ENCODE results near the gene ATP2C2.
"Not testable (repeated sequence)": the region's sequence is repeated elsewhere in the genome, so short reads cannot be mapped to it uniquely, and the experiment has no call there.

The ATP2C2 gene

GRCh38 chr16:84421081-84421937 lies 53.0 kb downstream of the ATP2C2 start:
- DNase-seq (ENCODE audit: low read depth) = no peak

DNA sequence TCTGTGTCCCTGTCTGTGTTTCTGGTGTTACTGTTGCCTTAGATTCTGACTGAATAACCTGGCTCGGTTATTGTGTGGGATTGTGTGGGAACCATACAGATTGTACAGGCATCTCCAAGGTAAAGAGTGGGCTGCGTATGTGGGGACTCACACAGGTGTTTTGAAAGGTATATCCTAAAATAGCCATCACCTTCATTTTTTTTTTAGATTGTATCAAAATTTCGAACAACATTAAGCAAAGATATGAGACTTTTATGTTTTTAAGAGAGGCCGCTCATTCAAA lies 53.5 kb downstream of the ATP2C2 start:
- DNase-seq (ENCODE audit: low read depth) = no peak

GRCh38 chr16:84423416-84423837 lies 55.1 kb downstream of the ATP2C2 start:
- DNase-seq (ENCODE audit: low read depth) = no peak

GRCh38 chr16:84425696-84426095 lies 57.4 kb downstream of the ATP2C2 start:
- no peak for DNase-seq (ENCODE audit: low read depth)

DNA sequence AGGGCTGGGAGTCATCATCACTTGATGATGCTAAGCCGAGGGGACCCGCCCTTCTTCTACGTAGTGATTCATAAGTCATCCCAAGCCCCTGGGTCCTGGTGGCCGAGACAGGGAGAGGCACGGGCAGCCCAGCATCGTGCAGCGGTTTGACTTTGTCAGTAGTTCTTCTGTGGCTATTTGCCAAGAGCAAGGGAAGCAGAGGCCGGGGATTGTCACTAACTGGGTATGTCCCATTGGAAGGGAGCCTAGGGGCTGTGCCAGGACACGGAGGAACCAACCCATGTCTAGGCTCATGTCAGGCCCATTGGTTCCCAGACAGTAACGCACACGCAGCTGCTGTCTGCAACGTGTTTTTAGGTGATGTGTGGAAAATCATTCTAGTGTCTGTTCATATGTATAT lies 58.5 kb downstream of the ATP2C2 start:
- no peak for DNase-seq (ENCODE audit: low read depth)

GRCh38 chr16:84427553-84427952 lies 59.2 kb downstream of the ATP2C2 start:
- no peak for DNase-seq (ENCODE audit: low read depth)

DNA sequence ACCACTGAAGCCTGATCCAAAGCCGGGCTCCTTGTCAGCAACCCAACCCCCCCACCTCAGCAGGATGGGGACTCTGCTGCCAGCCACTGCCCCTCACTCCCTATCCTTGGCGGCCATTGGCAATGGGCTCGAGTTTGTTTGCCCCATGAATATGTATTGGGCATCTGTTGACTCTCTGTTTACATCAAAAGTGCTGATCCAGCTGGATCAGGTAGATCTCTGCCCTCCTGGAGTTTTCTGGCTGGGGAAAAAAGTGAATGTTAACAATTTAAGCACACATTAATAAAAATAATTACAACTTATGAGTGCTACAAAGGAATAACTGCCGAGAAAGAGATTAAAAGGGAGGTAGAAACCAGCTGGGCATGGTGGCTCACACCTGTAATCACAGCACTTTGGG lies 62.5 kb downstream of the ATP2C2 start:
- no peak for DNase-seq (ENCODE audit: low read depth)

DNA sequence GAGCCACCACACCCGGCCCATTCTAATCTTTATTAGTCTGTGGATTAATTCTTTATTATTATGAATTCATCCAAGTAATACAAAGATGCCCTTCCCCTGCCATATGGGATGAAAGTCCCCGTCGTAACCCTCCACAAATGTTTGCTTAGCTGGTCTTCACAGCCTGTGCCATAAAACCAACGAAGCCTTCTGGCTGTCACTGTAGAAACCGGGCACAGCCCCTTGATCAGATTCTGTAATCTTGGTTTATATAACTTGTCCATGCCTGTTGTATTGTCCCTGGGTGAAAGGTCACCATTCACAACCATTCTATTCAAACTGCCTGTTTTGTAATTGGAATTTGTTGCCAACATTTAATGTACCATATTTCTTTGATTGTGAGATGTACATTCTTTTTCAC lies 66.5 kb downstream of the ATP2C2 start:
- DNase-seq (ENCODE audit: low read depth) = no peak

DNA sequence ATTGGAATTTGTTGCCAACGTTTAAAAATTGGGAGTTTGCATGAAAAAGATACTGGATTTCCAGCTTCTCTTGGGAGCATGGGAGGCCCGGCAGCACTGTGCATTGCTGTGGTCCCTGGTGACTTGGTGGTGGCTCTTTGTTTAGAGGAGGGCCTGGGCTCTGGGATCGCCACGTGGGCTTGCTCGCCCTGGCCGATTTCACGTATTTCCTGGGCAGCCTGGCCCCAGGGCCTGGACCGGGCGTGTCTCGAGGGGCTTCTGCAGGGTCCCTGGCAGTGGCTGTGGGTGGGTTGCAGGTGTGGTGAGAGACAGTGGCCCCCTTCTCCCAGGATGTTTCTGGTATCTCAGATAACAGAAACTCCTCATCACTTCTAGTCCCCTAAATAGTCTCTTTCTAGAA lies 67.9 kb downstream of the ATP2C2 start:
- no peak for DNase-seq (ENCODE audit: low read depth)

GRCh38 chr16:84438971-84439696 lies 70.8 kb downstream of the ATP2C2 start:
- no peak for DNase-seq (ENCODE audit: low read depth)

DNA sequence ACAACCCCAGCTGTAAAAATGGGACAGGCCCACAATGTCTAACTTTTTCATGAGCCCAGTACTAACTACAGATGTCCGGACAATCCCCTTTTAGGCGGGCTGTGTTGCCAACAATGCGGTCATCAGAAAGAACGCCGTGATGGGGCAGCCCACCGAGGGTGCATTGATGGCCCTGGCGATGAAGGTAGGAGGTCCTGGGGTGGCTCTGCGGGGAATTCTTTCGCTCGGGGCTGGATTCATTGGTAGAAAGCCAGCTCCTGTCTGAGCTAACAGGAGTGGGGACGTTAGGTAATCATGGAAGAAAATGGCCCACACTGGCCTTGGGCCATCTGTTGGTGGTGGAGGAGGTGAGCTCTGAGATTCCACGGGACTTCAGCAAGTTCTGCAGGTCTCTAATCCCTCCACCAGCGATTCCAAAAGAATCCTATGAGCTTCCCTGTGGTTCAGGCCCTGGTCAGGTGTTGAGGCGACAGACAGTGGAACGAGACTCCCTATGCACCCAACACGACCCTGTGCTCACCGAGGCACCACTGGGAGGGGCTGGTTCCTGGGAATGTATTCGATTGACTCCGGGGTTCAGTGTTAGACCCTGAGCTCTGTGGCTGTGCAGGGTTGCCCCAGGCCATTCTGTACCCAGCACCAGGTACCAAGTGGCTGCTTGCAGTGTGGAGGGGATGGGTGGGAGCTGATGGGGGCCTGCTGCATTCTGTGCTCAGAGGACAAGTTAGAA lies 74.2 kb downstream of the ATP2C2 start:
- no peak for DNase-seq (ENCODE audit: low read depth)

DNA sequence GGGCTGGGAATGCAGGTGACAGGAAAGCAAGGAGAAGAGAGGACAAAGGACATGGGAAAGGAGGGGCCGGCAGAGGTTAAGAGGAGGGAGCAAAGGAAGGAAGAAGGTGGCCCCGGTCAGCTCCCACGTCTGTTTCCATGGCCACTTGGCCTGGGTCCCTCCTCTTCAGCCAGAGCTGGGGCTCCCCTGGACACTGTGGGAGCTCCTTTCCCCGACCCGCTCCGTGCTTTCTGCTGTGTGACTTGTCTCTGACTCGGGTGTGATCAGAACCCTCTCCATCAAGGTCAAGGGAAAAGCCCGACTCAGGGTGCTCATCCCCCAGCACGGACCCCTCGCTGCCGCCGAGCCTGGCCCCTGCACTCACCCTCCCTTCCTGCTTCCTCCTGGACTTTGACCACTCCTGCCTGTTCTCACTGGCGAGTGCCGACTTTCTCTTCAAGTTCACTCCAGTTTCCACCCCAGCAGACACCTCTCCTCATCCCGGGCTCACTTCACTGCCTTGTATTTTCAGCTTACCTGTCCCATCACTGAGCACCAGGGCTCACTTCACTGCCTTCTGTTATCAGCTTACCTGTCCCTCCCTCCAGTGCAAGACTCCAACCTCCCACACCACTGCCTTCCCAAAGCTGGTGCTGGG lies 74.9 kb downstream of the ATP2C2 start:
- no peak for DNase-seq (ENCODE audit: low read depth)

DNA sequence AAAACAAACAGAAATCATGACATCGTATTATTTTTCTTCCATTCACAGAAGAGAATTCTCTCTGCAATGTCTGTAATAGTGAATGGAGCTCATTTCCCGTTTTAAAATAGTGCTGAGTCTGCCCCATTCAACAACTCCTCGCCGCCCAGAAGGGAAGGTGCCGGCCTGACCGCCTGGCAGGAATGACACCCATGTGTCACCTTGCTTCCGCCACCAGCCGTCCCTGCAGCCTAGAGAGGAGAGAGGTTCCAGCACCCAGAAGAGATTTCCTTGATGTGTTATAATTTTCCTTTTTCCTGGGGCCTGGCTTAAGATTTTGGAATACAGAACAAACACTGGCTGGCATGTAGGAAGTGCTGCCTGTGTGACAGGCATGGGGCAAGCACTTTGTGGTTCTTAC lies 76.1 kb downstream of the ATP2C2 start:
- DNase-seq (ENCODE audit: low read depth) = no peak

DNA sequence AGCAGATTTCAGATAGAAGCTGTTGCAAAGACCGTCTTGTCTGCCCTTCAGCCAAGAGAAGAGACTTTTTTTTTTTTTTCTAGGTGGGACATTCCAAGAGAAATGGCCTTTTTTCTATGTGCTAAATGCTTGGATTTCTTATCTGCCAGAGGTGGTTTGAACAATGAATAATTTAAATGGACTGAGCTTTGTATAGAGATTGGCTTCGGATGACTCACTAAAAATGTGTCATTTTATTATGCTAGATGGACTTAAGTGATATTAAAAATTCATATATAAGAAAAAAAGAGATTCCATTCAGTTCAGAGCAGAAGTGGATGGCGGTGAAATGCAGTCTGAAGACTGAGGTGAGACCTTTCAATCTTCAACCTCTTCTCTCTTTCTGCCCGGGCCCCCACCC lies 77.7 kb downstream of the ATP2C2 start:
- no peak for DNase-seq (ENCODE audit: low read depth)

DNA sequence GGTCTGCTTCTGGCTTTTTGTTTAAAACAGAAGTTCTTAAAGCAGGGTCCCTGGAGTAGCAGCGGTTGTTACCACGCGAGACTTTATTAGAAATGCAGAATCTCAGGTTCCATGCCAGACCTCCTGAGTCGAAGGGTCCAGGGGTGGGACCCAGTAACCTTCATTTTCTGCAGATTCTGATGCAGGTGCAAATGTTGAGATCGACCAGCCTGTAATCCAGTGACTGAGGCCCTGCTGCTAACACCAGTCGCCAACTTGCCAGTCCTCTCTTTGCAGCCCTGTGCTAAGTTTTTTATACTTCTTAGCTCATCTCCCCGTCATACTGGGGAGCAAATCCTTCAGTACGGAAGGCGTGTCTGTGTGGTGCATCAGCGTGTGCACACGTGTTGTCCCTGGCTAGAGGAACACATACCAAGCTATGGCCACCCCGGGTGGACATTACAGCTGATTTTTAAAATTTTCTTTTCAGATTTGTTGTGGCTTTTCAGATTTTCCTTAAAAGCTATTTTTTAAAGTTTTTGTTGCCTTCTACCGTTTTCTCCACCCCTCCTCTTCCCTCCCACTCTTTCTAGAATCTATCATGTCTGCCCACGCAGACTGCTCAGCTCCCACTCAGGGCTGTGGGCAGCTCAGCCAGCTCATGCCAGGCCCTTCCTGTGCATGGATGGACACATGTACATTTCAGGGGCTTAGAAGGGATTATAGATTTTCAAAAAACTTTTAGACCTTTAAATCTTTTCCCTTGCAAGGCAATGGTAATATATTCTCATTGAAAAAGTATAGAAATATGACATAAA lies 78.5 kb downstream of the ATP2C2 start:
- DNase-seq (ENCODE audit: low read depth) = no peak

GRCh38 chr16:84448444-84448843 lies 80.1 kb downstream of the ATP2C2 start:
- no peak for DNase-seq (ENCODE audit: low read depth)

- no peak for DNase-seq (ENCODE audit: low read depth)
Measured at GRCh38 chr16:84449156-84450140, 81.1 kb downstream of the ATP2C2 start.

- no peak for DNase-seq (ENCODE audit: low read depth)
Measured at GRCh38 chr16:84450176-84450865, 82.0 kb downstream of the ATP2C2 start.

DNA sequence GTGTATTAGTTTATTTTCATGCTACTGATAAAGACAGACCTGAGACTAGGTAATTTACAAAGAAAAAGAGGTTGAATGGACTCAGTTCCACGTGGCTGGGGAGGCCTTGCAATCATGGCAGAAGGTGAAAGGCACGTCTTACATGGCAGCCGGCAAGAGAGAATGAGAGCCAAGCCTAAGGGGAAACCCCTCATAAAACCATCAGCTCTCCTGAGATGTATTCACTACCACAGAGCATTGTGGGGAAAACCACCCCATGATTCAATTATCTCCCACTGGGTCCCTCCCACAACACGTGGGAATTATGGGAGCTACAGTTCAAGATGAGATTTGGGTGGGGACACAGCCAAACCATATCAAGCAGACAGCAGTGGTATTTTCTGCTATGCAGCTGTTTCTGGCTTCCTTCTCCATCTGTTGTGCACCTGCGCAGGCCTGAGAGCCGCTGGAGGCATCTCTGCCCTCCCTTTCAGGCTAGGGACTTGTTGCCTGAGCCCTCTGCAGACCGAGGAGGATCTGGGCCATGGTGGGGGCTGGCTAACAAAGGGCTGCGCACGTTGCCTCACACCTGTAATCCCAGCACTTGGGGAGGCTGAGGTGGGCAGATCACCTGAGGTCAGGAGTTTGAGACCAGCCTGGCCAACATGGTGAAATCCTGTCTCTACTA lies 82.8 kb downstream of the ATP2C2 start:
- not testable (repeated sequence) for DNase-seq (ENCODE audit: low read depth)

Data from stimulated activated CD8-positive, alpha-beta memory T cell treated with anti-CD3 and anti-CD28 coated beads, Interleukin-15, amount 100 ng/mL, for 24 hours (primary cell).